A673 (cell line): Measurements from ENCODE around the gene NPIPA3.

Experiments used
- CTCF ChIP-seq: fragments of 300-800, 200-600 bp; sonication (generic); conservative IDR thresholded peaks from 2 replicates; pipeline ENCODE4 v1.5.1; 2017; ENCODE audit warnings: low read depth, mild to moderate bottlenecking, antibody characterized with exemption, low read length, moderate library complexity, mixed read lengths
- EZH2 ChIP-seq: fragments of 200-600 bp; sonication (generic); IDR thresholded peaks from 2 replicates; pipeline ENCODE4 v1.6.1; 2017; ENCODE audit warnings: borderline replicate concordance, low read depth, mild to moderate bottlenecking, mixed read lengths, antibody characterized with exemption, low read length; ENCODE audit not compliant: poor library complexity, severe bottlenecking

GRCh38 chr16:14676633-14677032, 26.6 kb upstream of the NPIPA3 start:
- no peak for TF ChIP-seq CTCF
- TF ChIP-seq EZH2 = no peak
